Measurements from ENCODE around the gene CTDSP1. TPM values are rescaled to one million over a fixed set of nuclear protein-coding genes. Genes with fewer than 3 reads are reported as not detected.

Gene CTDSP1
- total RNA-seq, result 100 to 1,000 TPM in 3 of 5 donors, 10 to 100 TPM in 2; 43.3 to 188 (median 128) TPM
- polyA plus RNA-seq, result 100 to 1,000 TPM in 2 of 3 donors, 10 to 100 TPM in 1; 99.8 to 117 (median 100) TPM
- long read RNA-seq, donor 1, partial matches to known transcripts, result 0 of 14 reads
- long read RNA-seq, donor 1, other reads (novel, unspliced or antisense), result 13 of 14 reads
- long read RNA-seq, donor 2, transcript CTDSP1-201 (7 exons, 2,638 nt), result major isoform, 15 of 39 reads
- long read RNA-seq, donor 2, partial matches to known transcripts, result 6 of 39 reads
- long read RNA-seq, donor 2, other reads (novel, unspliced or antisense), result 16 of 39 reads
- long read RNA-seq, donor 3, transcript CTDSP1-201 (7 exons, 2,638 nt), result major isoform, 6 of 14 reads
- long read RNA-seq, donor 3, partial matches to known transcripts, result 0 of 14 reads
- long read RNA-seq, donor 3, other reads (novel, unspliced or antisense), result 6 of 14 reads
- long read RNA-seq, donor 4, partial matches to known transcripts, result 0 of 5 reads
- long read RNA-seq, donor 4, other reads (novel, unspliced or antisense), result 5 of 5 reads
- long read RNA-seq, donor 5, transcript CTDSP1-201 (7 exons, 2,638 nt), result major isoform, 10 of 150 reads
- long read RNA-seq, donor 5, partial matches to known transcripts, result 119 of 150 reads
- long read RNA-seq, donor 5, other reads (novel, unspliced or antisense), result 19 of 150 reads
- long read RNA-seq, donor 6, result 0 reads
- long read RNA-seq, donor 7, transcript CTDSP1-201 (7 exons, 2,638 nt), result major isoform, 17 of 44 reads
- long read RNA-seq, donor 7, partial matches to known transcripts, result 6 of 44 reads
- long read RNA-seq, donor 7, other reads (novel, unspliced or antisense), result 18 of 44 reads
- long read RNA-seq, donor 8, transcript CTDSP1-201 (7 exons, 2,638 nt), result major isoform, 6 of 21 reads
- long read RNA-seq, donor 8, partial matches to known transcripts, result 5 of 21 reads
- long read RNA-seq, donor 8, other reads (novel, unspliced or antisense), result 9 of 21 reads
- long read RNA-seq, donor 9, partial matches to known transcripts, result 6 of 15 reads
- long read RNA-seq, donor 9, other reads (novel, unspliced or antisense), result 6 of 15 reads
- long read RNA-seq, donor 10, partial matches to known transcripts, result 0 of 7 reads
- long read RNA-seq, donor 10, other reads (novel, unspliced or antisense), result 5 of 7 reads

- peak; percentile 99 for DNase-seq
- no peak for TF ChIP-seq EP300 (IDR thresholded peaks at IDR 0.05)
- TF ChIP-seq POLR2A (IDR thresholded peaks at IDR 0.05), result peak in 1 of 4 donors; percentile 18
- TF ChIP-seq CTCF (IDR thresholded peaks at IDR 0.05), result peak in 1 of 7 experiments; percentile 14
- peak; percentile 90 to 96 (median 91) for TF ChIP-seq POLR2AphosphoS5 (IDR thresholded peaks at IDR 0.05)
- 0 to 1% (median 1%) methylated on average over 7 to 77 of the region's 78 CpGs for WGBS, 5 donors
- H3K9me3 ChIP-seq, result no peaks in the 10 kb centered on the region
- intact Hi-C loops (cut with DNase I; ENCODE audit: low total_unique reads), result loop anchor here (10.0 kb wide), 1 partner anchor 95 kb away; no protein-coding TSS in a partner anchor
- H3K4me3 ChIP-seq, result peak within 1 kb of the TSS; percentile 74 to 97 (median 94)
- peaks cover 30 to 34% (median 33%) of the 10 kb centered on the region in 4 donors for H3K36me3 ChIP-seq
- no peaks in the 10 kb centered on the region for H3K27me3 ChIP-seq
- peak within 1 kb of the TSS; percentile 98 to 100 (median 100) for H3K27ac ChIP-seq
- peaks cover 52 to 78% (median 73%) of the 10 kb centered on the region in 4 donors for H3K4me1 ChIP-seq
Observed at GRCh38 chr2:218399391-218400166, at the start of gene CTDSP1. Gene CTDSP1 (plus strand): TSS chr2:218399868. CDS start chr2:218400091, 223 bp downstream.

GRCh38 chr2:218354045-218354444 lies 45.6 kb upstream of the CTDSP1 start:
- Histone ChIP-seq H3K4me1 (peaks cover 0 to 33% (median 23%) of the 10 kb centered on the region in 4 donors), H3K9me3 (peaks cover 0 to 22% (median 8%) of the 10 kb centered on the region in 4 donors), H3K4me3 (no peak overlapping the region), H3K27me3 (no peaks in the 10 kb centered on the region), H3K27ac (peak overlapping the region in 1 of 5 donors; percentile 42), H3K36me3 (no peaks in the 10 kb centered on the region)
- TF ChIP-seq CTCF (IDR thresholded peaks at IDR 0.05), result no peak
- no peak for TF ChIP-seq POLR2A (IDR thresholded peaks at IDR 0.05)
- no peak for TF ChIP-seq POLR2AphosphoS5 (IDR thresholded peaks at IDR 0.05)
- no peak for TF ChIP-seq EP300 (IDR thresholded peaks at IDR 0.05)
- intact Hi-C loops (cut with DNase I; ENCODE audit: low total_unique reads), result no loop called here
- no peak for DNase-seq
- WGBS, 5 donors, result 77 to 81% (median 79%) methylated on average over 14 of the region's 14 CpGs

GRCh38 chr2:218354850-218355443 lies 44.7 kb upstream of the CTDSP1 start:
- Histone ChIP-seq H3K4me3 (no peak overlapping the region), H3K9me3 (peaks cover 0 to 22% (median 8%) of the 10 kb centered on the region in 4 donors), H3K27ac (peak overlapping the region; percentile 18 to 64 (median 53)), H3K36me3 (no peaks in the 10 kb centered on the region), H3K4me1 (peaks cover 0 to 33% (median 23%) of the 10 kb centered on the region in 4 donors), H3K27me3 (no peaks in the 10 kb centered on the region)
- intact Hi-C loops (cut with DNase I; ENCODE audit: low total_unique reads), result loop anchor here (5.0 kb wide), 1 partner anchor 58 kb away; no protein-coding TSS in a partner anchor
- TF ChIP-seq POLR2A (IDR thresholded peaks at IDR 0.05), result no peak
- TF ChIP-seq EP300 (IDR thresholded peaks at IDR 0.05), result no peak
- peak in 2 of 3 donors; percentile 17 to 32 for TF ChIP-seq POLR2AphosphoS5 (IDR thresholded peaks at IDR 0.05)
- no peak for TF ChIP-seq CTCF (IDR thresholded peaks at IDR 0.05)
- peak; percentile 34 to 86 for DNase-seq
- 37 to 66% (median 48%) methylated on average over 20 of the region's 20 CpGs for WGBS, 5 donors
